H9 (cell line): ENCODE results near the gene NTMT2. TPM values are rescaled to one million over a fixed set of nuclear protein-coding genes. Genes with fewer than 3 reads are reported as not detected.

Experiments used
- DNase-seq: peaks from one replicate; pipeline ENCODE4 v3.0.0-alpha.2; 2017
- H2AFZ ChIP-seq: one replicate; pipeline ENCODE4 v1.6.1; 2013; ENCODE audit warnings: mild to moderate bottlenecking, low read length, control low read depth, moderate library complexity
- H2AK5ac ChIP-seq: 2 replicates; pipeline ENCODE4 v1.6.1; 2013; ENCODE audit warnings: low read length, control low read depth, mixed read lengths; ENCODE audit not compliant: insufficient read length
- H2BK120ac ChIP-seq: one replicate; pipeline ENCODE4 v1.6.1; 2013; ENCODE audit warnings: low read depth, mild to moderate bottlenecking, low read length, control low read depth, inconsistent platforms; ENCODE audit not compliant: poor library complexity, severe bottlenecking
- H2BK12ac ChIP-seq: 2 replicates; pipeline ENCODE4 v1.6.1; 2013; ENCODE audit warnings: low read length, control low read depth, mixed read lengths, low read depth; ENCODE audit not compliant: insufficient read length
- H2BK15ac ChIP-seq: 2 replicates; pipeline ENCODE4 v1.6.1; 2013; ENCODE audit warnings: low read depth, low read length, control low read depth
- H2BK20ac ChIP-seq: one replicate; pipeline ENCODE4 v1.6.1; 2013; ENCODE audit warnings: low read depth, mild to moderate bottlenecking, low read length, control low read depth, inconsistent platforms; ENCODE audit not compliant: poor library complexity, severe bottlenecking
- H2BK5ac ChIP-seq: 2 replicates; pipeline ENCODE4 v1.6.1; 2013; ENCODE audit warnings: low read length, control low read depth, mixed read lengths; ENCODE audit not compliant: insufficient read length
- H3K14ac ChIP-seq: 2 replicates; pipeline ENCODE4 v1.6.1; 2013; ENCODE audit warnings: low read length, control low read depth; ENCODE audit not compliant: insufficient read depth
- H3K18ac ChIP-seq: 2 replicates; pipeline ENCODE4 v1.6.1; 2013; ENCODE audit warnings: low read depth, mild to moderate bottlenecking, mixed read lengths, low read length, control low read depth; ENCODE audit not compliant: insufficient read length
- H3K23ac ChIP-seq: 2 replicates; pipeline ENCODE4 v1.6.1; 2013; ENCODE audit warnings: low read length, control low read depth, mixed read lengths, low read depth; ENCODE audit not compliant: insufficient read length
- H3K23me2 ChIP-seq: 2 replicates; pipeline ENCODE4 v1.6.1; 2013; ENCODE audit warnings: low read depth, mild to moderate bottlenecking, mixed read lengths, low read length, control low read depth; ENCODE audit not compliant: insufficient read length, poor library complexity, severe bottlenecking
- H3K27ac ChIP-seq: 2 replicates; pipeline ENCODE4 v1.5.1; 2013; ENCODE audit warnings: low read length, control low read depth, mixed read lengths, low read depth; ENCODE audit not compliant: insufficient read length
- H3K27me3 ChIP-seq: 2 replicates; pipeline ENCODE4 v1.6.1; 2013; ENCODE audit warnings: low read length, control low read depth, inconsistent platforms; ENCODE audit not compliant: insufficient read depth
- H3K4ac ChIP-seq: 2 replicates; pipeline ENCODE4 v1.6.1; 2013; ENCODE audit warnings: low read depth, mild to moderate bottlenecking, control low read depth, inconsistent platforms, low read length, moderate library complexity
- H3K4me1 ChIP-seq: 2 replicates; pipeline ENCODE4 v1.6.1; 2013; ENCODE audit warnings: low read length, control low read depth, inconsistent platforms; ENCODE audit not compliant: insufficient read depth
- H3K4me2 ChIP-seq: 2 replicates; pipeline ENCODE4 v1.6.1; 2013; ENCODE audit warnings: low read length, control low read depth, mixed read lengths; ENCODE audit not compliant: insufficient read length, insufficient read depth
- H3K56ac ChIP-seq: 2 replicates; pipeline ENCODE4 v1.6.1; 2013; ENCODE audit warnings: low read depth, mild to moderate bottlenecking, mixed read lengths, low read length, control low read depth; ENCODE audit not compliant: insufficient read length
- H3K79me1 ChIP-seq: 2 replicates; pipeline ENCODE4 v1.6.1; 2013; ENCODE audit warnings: low read depth, mild to moderate bottlenecking, moderate library complexity, low read length, control low read depth, inconsistent platforms; ENCODE audit not compliant: insufficient read depth, poor library complexity, severe bottlenecking
- H3K79me2 ChIP-seq: 2 replicates; pipeline ENCODE4 v1.6.1; 2013; ENCODE audit warnings: low read length, control low read depth, inconsistent platforms; ENCODE audit not compliant: insufficient read depth
- H3K9ac ChIP-seq: 2 replicates; pipeline ENCODE4 v1.6.1; 2013; ENCODE audit warnings: low read length, control low read depth, mixed read lengths; ENCODE audit not compliant: insufficient read length; ENCODE audit errors: extremely low read depth
- H3K9me3 ChIP-seq: one replicate; pipeline ENCODE4 v1.6.1; 2013; ENCODE audit warnings: low read depth, low read length, inconsistent platforms; ENCODE audit not compliant: control insufficient read depth
- H3T11ph ChIP-seq: one replicate; pipeline ENCODE4 v1.6.1; 2013; ENCODE audit warnings: mild to moderate bottlenecking, low read length, control low read depth, inconsistent platforms
- H4K20me1 ChIP-seq: one replicate; pipeline ENCODE4 v1.6.1; 2013; ENCODE audit not compliant: control insufficient read depth, insufficient read length, insufficient read depth
- H4K5ac ChIP-seq: 2 replicates; pipeline ENCODE4 v1.6.1; 2013; ENCODE audit warnings: low read depth, mild to moderate bottlenecking, mixed read lengths, low read length, control low read depth; ENCODE audit not compliant: insufficient read length
- H4K8ac ChIP-seq: replicated peaks from 2 replicates; pipeline ENCODE4 v1.6.1; 2013; ENCODE audit warnings: low read length, control low read depth, mixed read lengths, low read depth; ENCODE audit not compliant: insufficient read length
- H4K91ac ChIP-seq: 2 replicates; pipeline ENCODE4 v1.6.1; 2013; ENCODE audit warnings: low read depth, mild to moderate bottlenecking, moderate library complexity, mixed read lengths, low read length, control low read depth; ENCODE audit not compliant: insufficient read length
- H3K27ac Mint-ChIP-seq, 3 experiments: 2 replicates in 2 of 3; 3 replicates in 1 of 3; pipeline ENCODE4 v1.8.0; 2020 to 2021; ENCODE audit warnings: mixed read lengths in 3 of 3, mild to moderate bottlenecking in 1 of 3, moderate library complexity in 1 of 3
- H3K27me3 Mint-ChIP-seq: 2 replicates; pipeline ENCODE4 v1.8.0; 2021; ENCODE audit warnings: low read depth, mild to moderate bottlenecking, moderate library complexity, mixed read lengths
- H3K36me3 Mint-ChIP-seq, 3 experiments: 2 replicates in 2 of 3; 3 replicates in 1 of 3; pipeline ENCODE4 v1.8.0; 2020 to 2021; ENCODE audit warnings: low read depth in 3 of 3, mixed read lengths in 3 of 3; ENCODE audit not compliant: insufficient read depth in 1 of 3
- H3K4me1 Mint-ChIP-seq, 2 experiments: 2 replicates each; pipeline ENCODE4 v1.8.0; 2020; ENCODE audit warnings: mixed read lengths in 2 of 2
- H3K4me3 Mint-ChIP-seq, 2 experiments: 2 replicates in 1 of 2; 3 replicates in 1 of 2; pipeline ENCODE4 v1.8.0; 2020 to 2021; ENCODE audit warnings: mild to moderate bottlenecking in 2 of 2, mixed read lengths in 2 of 2, moderate library complexity in 1 of 2
- H3K9me3 Mint-ChIP-seq, 2 experiments: 2 replicates in 1 of 2; 3 replicates in 1 of 2; pipeline ENCODE4 v1.8.0; 2020; ENCODE audit warnings: mild to moderate bottlenecking in 2 of 2, mixed read lengths in 2 of 2, moderate library complexity in 1 of 2
- CTCF ChIP-seq: fragments of 200-600 bp; sonication (generic); conservative IDR thresholded peaks from 3 replicates; pipeline ENCODE4 v1.8.0; 2021; ENCODE audit warnings: antibody characterized with exemption, mild to moderate bottlenecking
- WGBS: extraction: QIAGEN DNeasy Blood & Tissue Kit; methylation state at CpG from one replicate; pipeline ENCODE4 v1.1.7; 2013; ENCODE audit warnings: missing lambda C conversion rate, low lambda C conversion rate, mixed read lengths; ENCODE audit not compliant: insufficient read length; ENCODE audit errors: extremely low coverage; 5-methylcytosine and 5-hydroxymethylcytosine counted together
- total RNA-seq: library from RNA; stranded (reverse); gene quantifications from 2 replicates; pipeline ENCODE4 v1.2.1, GENCODE V29; 2021

NTMT2 gene
- total RNA-seq, 1 experiment from 2014 or later, result 0.28 TPM

- Histone ChIP-seq H3K23ac (no peak overlapping the region), H3K27ac (no peak overlapping the region), H2BK12ac (no peak overlapping the region), H2AFZ (no peak overlapping the region), H2BK5ac (no peak overlapping the region), H3K18ac (no peak overlapping the region), H3K9ac (no peak overlapping the region), H4K91ac (no peak overlapping the region), H3K27me3 (no peaks in the 10 kb centered on the region), H3K23me2 (no peaks in the 10 kb centered on the region), H3K9me3 (no peaks in the 10 kb centered on the region), H3T11ph (no peak overlapping the region), H2BK20ac (no peak overlapping the region), H2BK120ac (no peak overlapping the region), H3K4me1 (no peaks in the 10 kb centered on the region), H3K79me2 (no peaks in the 10 kb centered on the region), H3K56ac (no peak overlapping the region), H2BK15ac (no peak overlapping the region), H4K8ac (no peak overlapping the region), H3K79me1 (no peaks in the 10 kb centered on the region), H2AK5ac (no peak overlapping the region), H3K4ac (no peak overlapping the region), H3K14ac (no peak overlapping the region), H4K5ac (no peak overlapping the region), H4K20me1 (no peaks in the 10 kb centered on the region), H3K4me2 (no peak overlapping the region)
- DNase-seq, result no peak
- Mint-ChIP-seq H3K9me3 (no peaks in the 10 kb centered on the region), H3K4me3 (no peak overlapping the region), H3K4me1 (no peaks in the 10 kb centered on the region), H3K27ac (no peak overlapping the region), H3K36me3 (no peaks in the 10 kb centered on the region), H3K27me3 (no peaks in the 10 kb centered on the region)
- WGBS, result no CpG with 5 or more reads among the region's 5 CpGs
- no peak for TF ChIP-seq CTCF
Observed at GRCh38 chr1:170217517-170218256, 71.9 kb downstream of the NTMT2 start.
